Measurements from ENCODE around the gene NDUFA7. TPM values are rescaled to one million over a fixed set of nuclear protein-coding genes. Genes with fewer than 3 reads are reported as not detected.
A peak's percentile ranks its signal among the peaks of the same experiment; 100 is the strongest.
"Not testable (repeated sequence)": the region's sequence is repeated elsewhere in the genome, so short reads cannot be mapped to it uniquely, and the experiment has no call there.

Gene NDUFA7
- 94.0 TPM for total RNA-seq
- long read RNA-seq, transcript NDUFA7-201 (4 exons, 601 nt), result major isoform, 51 of 54 reads
- long read RNA-seq, partial matches to known transcripts, result 1 of 54 reads
- long read RNA-seq, other reads (novel, unspliced or antisense), result 0 of 54 reads

DNA sequence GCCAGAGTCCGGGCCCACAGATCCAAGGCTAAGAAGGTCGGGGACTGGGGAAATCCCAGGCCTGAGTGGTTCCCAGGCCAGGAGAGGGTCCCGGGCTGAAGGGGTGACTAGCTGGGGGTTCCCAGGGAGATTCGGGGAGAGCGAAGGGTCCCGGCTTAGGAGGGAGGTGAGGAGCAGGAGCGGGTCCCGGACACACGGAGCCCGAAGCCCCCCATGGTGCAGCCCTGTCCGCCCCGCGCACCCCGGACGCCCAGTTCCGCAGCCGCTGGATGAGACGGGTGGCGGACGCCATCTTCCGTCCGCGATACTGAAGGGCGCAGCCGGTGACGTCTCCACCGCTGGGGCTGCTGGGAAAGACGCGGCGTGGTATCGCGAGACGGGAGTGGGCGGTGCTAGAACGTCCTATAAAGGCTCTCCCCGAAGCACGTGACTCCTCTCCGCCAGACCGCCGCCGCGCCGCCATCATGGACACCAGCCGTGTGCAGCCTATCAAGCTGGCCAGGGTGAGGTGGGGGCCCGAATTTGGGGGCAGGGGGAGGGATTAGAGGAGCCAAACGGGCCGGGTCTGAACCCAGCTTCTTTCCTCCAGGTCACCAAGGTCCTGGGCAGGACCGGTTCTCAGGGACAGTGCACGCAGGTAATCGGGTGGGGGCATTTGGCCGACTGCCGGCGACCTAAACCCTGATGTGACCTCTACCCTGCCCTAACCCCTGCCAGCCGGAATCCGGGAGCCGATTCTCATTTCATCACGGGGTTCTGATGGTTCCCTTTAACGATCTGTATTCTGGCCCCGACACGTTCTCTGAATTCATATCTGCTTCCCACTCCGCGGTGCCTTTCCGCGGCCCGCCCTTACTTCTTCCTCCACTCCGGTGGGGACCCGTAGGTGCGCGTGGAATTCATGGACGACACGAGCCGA lies at the start of gene NDUFA7, which contains the start of gene RPS28:
TSS of gene NDUFA7 (minus strand) at position 309 of the 919 bp plus-strand sequence. CDS start at position 292, 17 bp downstream.
TSS of gene RPS28 (plus strand) at position 430 of the 919 bp plus-strand sequence. CDS start at position 465, 35 bp downstream.
- intact Hi-C loops (cut with DNase I), result loop anchor here (2.0 to 5.0 kb wide), 2 partner anchors 15 to 821 kb away; partner anchors contain the start of gene ZNF317
- DNase-seq (ENCODE audit: low spot score), result peak; percentile 99

DNA sequence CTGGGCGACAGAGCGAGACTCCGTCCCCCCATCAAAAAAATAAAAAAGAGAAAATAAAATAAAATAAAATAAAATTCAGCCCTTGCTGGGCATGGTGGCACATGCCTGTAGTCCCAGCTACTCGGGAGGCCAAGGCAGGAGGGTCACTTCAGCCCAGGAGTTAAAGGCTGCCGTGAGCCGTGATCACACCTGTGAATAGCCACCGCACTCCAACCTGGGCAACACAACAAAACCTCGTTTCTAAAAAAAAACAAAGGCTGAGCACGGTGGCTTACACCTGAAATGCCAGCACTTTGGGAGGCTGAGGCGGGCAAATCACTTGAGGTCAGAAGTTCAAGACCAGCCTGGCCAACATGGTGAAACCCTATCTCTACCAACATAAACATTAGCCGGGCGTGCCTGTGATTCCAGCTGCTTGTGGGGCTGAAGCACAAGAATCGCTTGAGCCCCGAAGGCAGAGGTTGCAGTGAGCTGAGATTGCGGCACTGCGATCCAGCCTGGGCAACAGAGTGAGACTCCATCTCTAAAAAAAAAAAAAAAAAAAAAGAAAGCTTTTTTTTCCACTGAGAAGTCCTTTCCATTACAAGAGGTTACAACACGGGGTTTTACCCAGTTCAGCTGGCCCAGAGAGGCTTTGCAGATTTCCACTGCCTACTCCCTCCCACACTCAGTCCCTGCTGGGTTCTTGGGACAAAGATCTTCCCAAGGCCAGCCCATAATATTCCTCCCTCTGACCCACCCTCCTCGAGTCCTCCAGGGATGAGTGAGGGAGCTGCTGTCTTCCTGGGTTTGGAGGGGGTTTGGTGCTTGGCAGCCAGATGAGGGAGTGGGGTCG lies 49.2 kb upstream of the NDUFA7 start:
- DNase-seq (ENCODE audit: low spot score), result no peak
- intact Hi-C loops (cut with DNase I), result no loop called here

DNA sequence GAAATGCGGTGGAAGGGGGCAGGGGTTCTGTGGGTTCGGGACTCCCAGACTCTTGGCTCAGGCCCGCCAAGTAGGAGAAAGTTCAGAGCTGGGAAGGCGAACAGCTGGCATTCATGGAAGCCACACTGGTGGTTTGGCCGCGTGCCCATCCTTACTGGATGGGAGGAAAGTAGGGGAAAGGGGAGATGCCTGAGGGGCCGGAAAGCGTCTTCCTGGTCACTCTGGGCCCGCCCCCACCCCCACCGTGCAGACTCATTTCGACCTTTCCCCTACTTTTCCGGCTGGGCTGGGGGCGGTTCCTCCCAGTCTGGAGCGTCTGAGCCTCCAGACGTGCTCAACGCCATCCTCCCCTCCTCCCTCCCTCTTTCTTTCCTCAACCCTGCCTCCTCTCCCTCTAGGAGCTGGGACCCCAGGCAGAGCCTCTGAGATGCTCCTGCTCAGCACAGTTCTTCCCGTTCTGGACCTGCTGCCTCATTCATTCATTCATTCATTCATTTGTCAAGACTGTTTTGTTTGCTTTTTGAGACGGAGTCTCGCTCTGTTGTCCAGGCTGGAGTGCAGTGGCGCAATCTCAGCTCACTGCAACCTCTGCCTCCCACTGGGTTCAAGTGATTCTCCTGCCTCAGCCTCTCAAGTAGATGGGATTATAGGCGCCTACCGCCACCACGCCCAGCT lies 46.3 kb upstream of the NDUFA7 start:
- intact Hi-C loops (cut with DNase I), result no loop called here
- DNase-seq (ENCODE audit: low spot score), result peak; percentile 91

DNA sequence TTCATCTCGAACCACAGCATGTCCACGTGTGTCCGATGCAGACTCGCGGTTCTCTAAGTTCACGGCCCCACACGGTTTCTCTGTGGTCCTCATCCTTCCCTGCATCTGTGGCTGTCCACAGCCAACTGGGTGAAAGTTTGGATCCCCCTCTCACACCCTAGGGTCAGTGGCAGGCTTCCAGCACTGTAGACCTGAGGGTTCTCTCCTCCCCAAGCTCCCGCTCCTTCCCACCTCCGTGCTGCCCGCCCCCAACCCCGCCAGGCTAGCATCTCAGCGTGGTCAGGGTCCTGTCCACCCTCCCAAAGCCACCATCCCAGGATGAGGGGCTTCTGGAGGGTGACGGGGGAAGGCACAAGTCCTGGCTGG lies 45.8 kb upstream of the NDUFA7 start:
- intact Hi-C loops (cut with DNase I), result no loop called here
- DNase-seq (ENCODE audit: low spot score), result no peak

DNA sequence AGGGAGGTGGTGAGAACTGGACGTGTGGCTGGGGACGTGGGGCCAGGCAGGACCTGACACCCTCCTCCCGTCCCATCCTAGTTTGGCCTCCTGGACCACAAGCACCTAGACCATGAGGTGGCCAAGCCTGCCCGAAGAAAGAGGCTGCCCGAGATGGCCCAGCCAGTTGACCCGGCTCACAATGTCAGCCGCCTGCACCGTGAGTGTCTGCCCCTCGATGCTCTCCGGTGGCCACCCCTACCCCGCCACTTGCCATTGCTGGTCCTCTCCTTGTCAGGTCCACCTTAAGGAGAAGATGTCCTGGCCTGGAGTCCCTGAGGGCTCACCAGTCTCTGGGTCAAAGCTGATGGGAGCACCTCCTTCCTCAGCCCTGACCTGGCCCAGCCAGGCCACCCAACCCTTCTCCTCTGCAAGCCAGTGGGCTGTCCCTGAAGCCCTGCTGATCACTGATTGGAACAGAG lies 45.0 kb upstream of the NDUFA7 start:
- intact Hi-C loops (cut with DNase I), result no loop called here
- no peak for DNase-seq (ENCODE audit: low spot score)

DNA sequence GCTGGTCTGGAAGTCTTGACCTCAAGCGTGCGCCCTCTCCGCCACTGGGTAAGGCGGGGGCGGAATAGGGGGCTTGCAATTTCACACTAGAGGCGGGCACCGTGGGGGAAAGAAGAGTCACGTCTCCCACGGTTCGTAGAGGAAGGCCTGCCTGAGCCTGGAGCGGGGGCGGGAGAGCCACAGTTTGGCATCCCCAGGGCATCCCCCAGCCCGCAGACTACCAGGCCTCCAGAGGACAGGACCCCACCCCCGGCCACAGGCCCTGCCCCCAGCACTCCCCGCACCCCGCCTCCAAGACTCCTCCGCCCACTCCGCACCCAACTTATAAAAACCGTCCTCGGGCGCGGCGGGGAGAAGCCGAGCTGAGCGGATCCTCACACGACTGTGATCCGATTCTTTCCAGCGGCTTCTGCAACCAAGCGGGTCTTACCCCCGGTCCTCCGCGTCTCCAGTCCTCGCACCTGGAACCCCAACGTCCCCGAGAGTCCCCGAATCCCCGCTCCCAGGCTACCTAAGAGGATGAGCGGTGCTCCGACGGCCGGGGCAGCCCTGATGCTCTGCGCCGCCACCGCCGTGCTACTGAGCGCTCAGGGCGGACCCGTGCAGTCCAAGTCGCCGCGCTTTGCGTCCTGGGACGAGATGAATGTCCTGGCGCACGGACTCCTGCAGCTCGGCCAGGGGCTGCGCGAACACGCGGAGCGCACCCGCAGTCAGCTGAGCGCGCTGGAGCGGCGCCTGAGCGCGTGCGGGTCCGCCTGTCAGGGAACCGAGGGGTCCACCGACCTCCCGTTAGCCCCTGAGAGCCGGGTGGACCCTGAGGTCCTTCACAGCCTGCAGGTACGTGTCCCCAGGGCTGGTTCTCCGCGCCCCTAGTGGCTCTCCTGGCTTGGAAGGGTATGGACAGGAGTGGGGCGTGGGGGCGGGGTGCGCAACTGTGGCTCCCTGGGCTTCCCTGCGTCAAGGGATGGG lies 42.9 kb upstream of the NDUFA7 start, which contains the start of gene ANGPTL4:
TSS of gene ANGPTL4 (plus strand) at position 353 of the 969 bp plus-strand sequence. CDS start at position 520, 167 bp downstream.
- intact Hi-C loops (cut with DNase I), result no loop called here
- peak; percentile 82 for DNase-seq (ENCODE audit: low spot score)

DNA sequence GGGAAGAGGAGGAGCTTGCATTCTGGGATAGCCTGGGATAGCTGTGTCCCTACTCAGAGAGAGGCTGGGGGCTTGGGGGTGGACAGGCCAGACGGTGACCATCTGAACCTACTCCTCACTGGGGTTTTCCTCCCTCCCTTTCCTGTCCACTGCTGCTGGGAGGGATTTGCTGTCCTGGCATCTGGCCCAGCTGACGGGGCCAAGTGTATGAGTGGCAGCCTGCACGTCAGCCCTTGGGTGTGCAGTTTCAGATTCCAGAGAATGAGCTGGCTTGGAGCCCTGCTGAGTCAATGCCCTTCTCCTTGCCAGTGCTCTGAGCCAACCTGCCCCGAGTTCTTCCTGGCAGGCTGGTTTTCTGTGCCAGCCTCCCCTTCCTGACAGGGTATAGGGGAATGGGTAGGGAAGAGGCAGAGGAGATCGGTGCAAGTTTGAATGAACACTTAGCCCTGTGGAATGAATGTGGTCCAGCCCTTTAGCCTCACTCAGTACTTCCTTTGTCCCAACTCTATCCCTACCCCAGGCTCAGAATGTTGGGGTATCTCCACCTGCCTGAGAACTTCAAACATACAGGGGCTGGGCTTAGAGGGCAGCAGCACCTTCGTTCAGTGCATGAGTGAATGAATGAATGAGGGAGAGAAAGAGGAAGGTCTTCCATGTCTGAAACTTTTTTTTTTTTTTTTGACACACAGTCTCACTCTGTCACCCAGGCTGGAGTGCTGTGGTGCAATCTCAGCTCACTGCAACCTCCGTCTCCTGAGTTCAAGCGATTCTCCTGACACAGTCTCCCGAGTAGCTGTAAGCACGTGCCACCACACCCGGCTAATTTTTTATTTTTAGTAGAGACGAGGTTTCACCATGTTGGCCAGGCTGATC lies 41.0 kb upstream of the NDUFA7 start:
- peak; percentile 94 for DNase-seq (ENCODE audit: low spot score)
- intact Hi-C loops (cut with DNase I), result loop anchor here (1.0 kb wide), 1 partner anchor 29 kb away; no protein-coding TSS in a partner anchor

DNA sequence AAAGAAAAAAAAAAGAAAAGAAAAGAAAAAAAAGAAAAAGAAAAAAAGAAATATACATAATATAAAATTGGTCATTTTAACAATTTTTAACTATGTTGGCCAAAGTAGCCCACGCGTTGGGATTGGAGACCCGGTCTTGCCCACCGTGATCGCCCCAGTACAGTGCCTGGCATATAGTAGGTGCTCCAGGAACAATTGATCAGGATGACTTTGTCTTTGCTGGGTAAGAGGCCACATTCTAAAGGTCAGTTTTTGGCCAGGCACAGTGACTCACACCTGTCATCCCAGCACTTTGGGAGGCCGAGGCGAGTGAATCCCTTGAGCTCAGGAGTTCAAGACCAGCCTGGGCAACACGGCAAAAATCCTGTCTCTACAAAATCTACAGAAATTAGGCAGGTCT lies 39.0 kb upstream of the NDUFA7 start:
- intact Hi-C loops (cut with DNase I), result no loop called here
- no peak for DNase-seq (ENCODE audit: low spot score)

DNA sequence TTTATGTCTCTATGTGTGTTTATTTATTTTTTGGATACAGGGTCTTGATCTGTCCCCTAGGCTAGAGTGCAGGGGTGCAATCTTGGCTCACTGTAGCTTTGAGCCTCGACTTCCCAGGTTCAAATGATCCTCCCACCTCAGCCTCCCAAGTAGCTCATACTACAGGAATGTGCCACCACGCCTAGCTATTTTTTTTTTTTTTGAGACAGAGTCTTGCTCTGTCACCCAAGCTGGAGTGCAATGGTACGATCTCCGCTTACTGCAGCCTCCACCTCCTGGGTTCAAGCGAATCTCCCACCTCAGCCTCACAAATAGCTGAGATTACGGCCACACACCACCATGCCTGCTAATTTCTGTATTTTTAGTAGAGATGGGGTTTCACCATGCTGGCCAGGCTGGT lies 37.8 kb upstream of the NDUFA7 start:
- no peak for DNase-seq (ENCODE audit: low spot score)
- intact Hi-C loops (cut with DNase I), result no loop called here

DNA sequence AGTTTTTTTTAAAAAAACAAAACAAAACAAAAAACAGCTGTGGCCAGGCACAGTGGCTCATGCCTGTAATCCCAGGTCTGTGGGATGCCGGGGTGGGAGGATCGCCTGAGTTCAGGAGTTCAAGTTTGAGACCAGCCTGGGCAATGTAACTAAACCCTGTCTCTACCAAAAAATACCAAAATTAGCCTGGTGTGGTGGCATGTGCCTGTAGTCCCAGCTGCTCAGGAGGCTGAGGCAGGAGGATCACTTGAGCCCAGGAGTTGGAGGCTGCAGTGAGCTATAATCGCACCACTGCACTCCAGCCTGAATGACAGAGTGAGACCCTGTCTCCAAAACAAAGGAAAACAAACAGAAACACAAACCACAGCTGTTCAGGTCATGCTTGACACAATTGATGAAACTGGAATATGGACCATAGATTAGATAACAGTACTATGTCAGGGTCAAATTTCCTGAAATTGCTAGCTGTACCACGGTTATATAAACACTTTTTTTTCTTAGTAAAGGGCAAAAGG lies 35.9 kb upstream of the NDUFA7 start:
- intact Hi-C loops (cut with DNase I), result no loop called here
- DNase-seq (ENCODE audit: low spot score), result no peak

DNA sequence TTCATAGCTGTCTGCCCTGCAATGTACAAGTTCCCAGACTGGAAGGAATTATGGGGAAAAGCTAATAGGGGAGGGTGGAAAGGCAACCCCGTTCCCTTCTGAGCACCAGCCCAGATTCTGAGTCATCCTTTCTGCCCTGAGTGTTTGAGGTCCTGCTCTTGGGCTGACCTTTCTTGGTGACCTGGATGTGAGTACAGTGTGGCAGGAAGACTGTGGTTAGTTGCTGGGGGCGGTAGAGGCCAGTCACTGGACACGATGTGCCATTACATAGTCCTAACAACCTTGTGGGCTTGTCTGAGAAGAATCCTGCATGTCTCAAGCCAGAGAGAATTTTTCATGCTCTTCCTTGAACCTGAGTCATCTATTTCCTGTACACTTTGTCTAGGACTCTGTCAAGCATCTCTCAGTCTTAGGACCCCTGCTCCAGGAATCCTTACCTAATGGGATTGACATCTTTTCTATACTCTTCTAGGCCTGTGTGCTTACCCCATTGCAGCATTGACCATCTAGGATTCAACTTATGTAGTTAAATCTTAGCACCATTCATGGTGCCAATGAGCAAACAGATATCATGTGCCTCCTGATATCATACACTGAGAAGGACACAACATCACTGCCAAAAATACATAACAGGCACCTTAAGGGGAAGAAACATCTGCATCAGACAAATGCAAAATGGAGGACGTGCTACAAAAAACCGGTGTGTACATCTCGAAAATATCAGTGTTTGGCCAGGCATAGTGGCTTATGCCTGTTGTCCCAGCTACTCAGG lies 34.6 kb upstream of the NDUFA7 start:
- intact Hi-C loops (cut with DNase I), result loop anchor here (2.0 kb wide), 1 partner anchor 41 kb away; no protein-coding TSS in a partner anchor
- DNase-seq (ENCODE audit: low spot score), result no peak

DNA sequence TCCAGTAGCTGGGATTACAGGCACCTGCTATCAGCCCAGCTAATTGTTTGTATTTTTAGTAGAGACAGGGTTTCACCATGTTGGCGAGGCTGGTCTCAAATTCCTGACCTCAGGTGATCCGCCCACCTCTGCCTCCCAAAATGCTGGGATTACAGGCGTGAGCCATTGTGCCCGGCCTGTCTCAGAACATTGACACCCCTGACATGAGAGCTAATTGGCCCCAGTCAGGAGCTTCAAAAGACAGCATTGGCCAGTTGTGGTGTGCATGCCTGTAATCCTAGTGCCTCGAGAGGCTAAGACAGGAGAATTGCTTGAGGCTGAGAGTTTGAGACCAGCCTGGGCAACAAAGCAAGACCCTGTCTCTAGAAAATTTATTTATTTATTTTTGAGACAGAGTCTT lies 31.7 kb upstream of the NDUFA7 start:
- intact Hi-C loops (cut with DNase I), result loop anchor here (5.0 kb wide), 1 partner anchor 224 kb away; the partner anchor contains the start of gene MYO1F
- not testable (repeated sequence) for DNase-seq (ENCODE audit: low spot score)

DNA sequence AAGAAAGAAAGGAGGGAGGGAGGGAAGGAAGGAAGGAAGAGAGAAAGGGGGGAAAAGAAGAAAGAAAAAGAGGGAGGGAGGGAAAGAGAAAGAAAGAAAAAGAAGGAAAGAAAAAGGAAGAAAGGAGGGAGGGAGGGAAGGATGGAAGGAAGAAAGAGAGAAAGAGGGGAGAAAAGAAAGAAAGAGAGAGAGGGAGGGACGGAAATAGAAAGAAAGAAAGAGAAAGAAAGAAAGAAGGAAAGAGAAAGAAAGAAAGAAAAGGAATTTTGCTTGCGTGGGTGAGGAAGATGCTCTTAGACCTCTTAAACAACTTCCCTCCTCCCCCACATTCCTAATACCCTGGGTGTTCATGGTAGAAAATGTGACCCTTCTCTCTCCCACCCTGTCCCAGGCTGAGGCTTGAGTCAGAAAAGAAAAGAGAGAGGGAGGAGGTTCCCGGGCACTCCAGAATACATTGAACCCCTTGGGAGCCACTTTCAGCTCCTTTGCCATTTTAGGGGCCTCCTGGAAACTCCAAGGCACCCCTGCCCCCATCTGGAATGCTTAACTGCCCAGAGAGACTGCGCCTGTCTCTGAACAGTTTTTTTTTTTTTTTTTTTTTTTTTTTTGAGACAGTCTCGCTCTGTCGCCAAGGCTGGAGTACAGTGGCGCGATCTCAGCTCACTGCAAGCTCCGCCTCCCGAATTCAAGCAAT lies 31.1 kb upstream of the NDUFA7 start:
- DNase-seq (ENCODE audit: low spot score), result no peak
- intact Hi-C loops (cut with DNase I), result loop anchor here (5.0 kb wide), 1 partner anchor 225 kb away; the partner anchor contains the start of gene MYO1F

DNA sequence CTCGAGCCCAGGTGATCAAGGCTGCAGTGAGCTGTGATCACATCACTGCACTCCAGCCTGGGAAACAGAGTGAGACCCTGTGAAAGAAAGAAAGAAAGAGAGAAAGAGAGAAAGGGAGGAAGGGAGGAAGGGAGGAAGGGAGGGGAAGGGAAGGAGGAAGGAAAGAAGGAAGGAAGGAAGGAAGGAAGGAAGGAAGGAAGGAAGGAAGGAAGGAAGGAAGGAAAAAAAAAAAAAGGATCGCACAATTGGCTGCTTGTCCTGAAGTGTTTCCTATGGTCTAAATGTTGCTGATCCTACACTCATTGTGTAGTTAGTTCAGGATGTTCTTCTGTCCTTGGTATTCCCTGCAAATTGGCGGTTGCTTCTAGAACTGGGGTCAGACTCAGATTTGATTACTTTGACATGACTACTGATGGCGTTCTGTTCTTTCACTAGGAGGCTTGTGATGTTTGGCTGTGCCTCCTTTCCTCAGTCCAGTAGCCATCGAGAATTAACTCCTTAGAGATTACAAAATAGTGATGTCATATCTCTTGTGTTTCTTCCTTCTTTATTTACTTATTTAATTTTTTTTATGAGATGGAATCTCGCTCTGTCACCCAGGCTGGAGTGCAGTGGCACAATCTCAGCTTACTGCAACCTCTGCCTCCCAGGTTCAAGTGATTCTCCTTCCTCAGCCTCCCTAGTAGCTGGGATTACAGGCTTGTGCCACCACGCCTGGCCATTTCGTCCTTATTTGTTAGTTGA lies 28.6 kb upstream of the NDUFA7 start:
- not testable (repeated sequence) for DNase-seq (ENCODE audit: low spot score)
- intact Hi-C loops (cut with DNase I), result loop anchor here (5.0 kb wide), 1 partner anchor 228 kb away; the partner anchor contains the start of gene MYO1F

DNA sequence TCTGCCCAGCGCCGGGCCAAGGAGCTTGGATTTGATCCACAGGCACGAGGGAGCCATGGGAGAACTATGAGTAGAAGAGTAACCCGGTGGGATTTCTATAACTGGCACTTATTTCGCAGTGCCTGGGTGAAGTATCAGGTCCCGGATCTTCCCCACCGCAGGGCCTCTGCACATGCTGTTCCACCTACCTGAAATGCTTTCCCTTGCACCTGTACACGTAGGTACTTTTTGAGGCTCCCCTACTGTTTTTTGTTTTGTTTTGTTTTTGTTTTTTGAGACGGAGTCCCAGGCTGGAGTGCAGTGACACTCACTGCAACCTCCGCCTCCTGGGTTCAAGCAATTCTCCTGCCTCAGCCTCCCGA lies 22.3 kb upstream of the NDUFA7 start:
- intact Hi-C loops (cut with DNase I), result no loop called here

More for the DNA sequence above, 22.3 kb upstream of the NDUFA7 start:
- DNase-seq (ENCODE audit: low spot score), result no peak

Measured in cardiac septum (tissue), 1 donor.